ENCODE results near the gene LRRC56. TPM values are rescaled to one million over a fixed set of nuclear protein-coding genes. Genes with fewer than 3 reads are reported as not detected.

The LRRC56 gene
- polyA plus RNA-seq, 3 donors: 0.09 to 0.68 TPM; not detected in 1

DNA sequence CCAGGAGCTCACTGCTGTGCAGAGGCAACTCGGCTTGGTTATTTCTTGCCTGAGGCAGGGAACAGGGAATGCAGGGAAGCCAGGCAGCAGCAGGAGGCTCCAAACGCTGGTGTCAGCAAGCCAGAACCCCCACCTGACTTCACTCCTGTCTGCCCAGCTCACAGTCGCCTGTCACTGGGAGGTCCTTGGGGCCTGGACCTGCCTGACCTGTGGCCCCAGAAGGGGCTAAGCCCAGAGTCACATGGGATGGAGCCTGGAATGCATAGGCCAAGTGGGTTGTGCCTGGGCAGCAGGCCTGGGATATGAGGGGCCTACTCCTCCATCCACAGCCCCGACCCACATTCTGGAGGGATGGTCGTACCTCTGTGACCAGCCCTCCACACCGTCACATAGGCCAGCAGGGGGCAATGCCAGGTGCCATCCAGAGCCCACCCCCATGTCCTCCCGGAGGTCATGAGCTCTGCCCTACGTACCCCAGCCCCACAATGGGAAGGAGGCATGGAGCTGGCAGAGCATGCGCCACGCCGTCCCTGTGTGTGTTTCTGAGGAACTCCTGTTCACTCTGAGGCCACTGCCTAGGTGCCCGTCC, 28.7 kb downstream of the LRRC56 start:
- 83% methylated on average over 7 of the region's 12 CpGs for WGBS (ENCODE audit: insufficient coverage)
- Histone ChIP-seq H3K9ac (ENCODE audit: insufficient read depth, low read length, poor library complexity, severe bottlenecking) (no peak overlapping the region), H3K4me1 (ENCODE audit: control insufficient read depth in 1 of 2, insufficient read depth in 2 of 2, low read length in 2 of 2) (peaks cover 15 to 36% of the 10 kb centered on the region in 2 donors), H4K20me1 (ENCODE audit: insufficient read depth, low read length) (peaks cover 20% of the 10 kb centered on the region), H3K27me3 (ENCODE audit: control insufficient read depth in 2 of 2, insufficient read depth in 2 of 2, low read length in 2 of 2) (peaks cover 0 to 24% of the 10 kb centered on the region in 2 donors), H3K4me3 (replicated peaks in 1 of 3; ENCODE audit: low read depth in 2 of 3, low read length in 3 of 3) (no peak overlapping the region), H3K27ac (ENCODE audit: low read depth in 1 of 2, low read length in 2 of 2) (no peak overlapping the region), H3K36me3 (replicated peaks in 1 of 2; ENCODE audit: control insufficient read depth in 1 of 2, insufficient read depth in 2 of 2, low read length in 2 of 2) (peaks cover 0 to 11% of the 10 kb centered on the region in 2 donors), H3K79me2 (ENCODE audit: insufficient read depth, low read length) (peaks cover 3% of the 10 kb centered on the region), H3K4me2 (replicated peaks; ENCODE audit: extremely low read depth, low read length, poor library complexity, severe bottlenecking) (no peak overlapping the region), H3K9me3 (replicated peaks in 1 of 2; ENCODE audit: control insufficient read depth in 1 of 2, insufficient read depth in 1 of 2, low read length in 2 of 2) (no peaks in the 10 kb centered on the region), H2AFZ (ENCODE audit: insufficient read depth, low read depth, low read length, poor library complexity, severe bottlenecking) (no peak overlapping the region)
- intact Hi-C loops (cut with micrococcal nuclease): no loop called here
- Mint-ChIP-seq H3K9me3 (peaks cover 0 to 13% (median 0%) of the 10 kb centered on the region in 7 donors), H3K4me3 (no peak overlapping the region), H3K4me1 (peaks cover 14% of the 10 kb centered on the region), H3K27me3 (ENCODE audit: low read depth in 3 of 3) (peaks cover 14 to 35% (median 34%) of the 10 kb centered on the region in 3 donors), H3K27ac (no peak overlapping the region), H3K36me3 (peaks cover 5 to 12% of the 10 kb centered on the region in 2 donors)
- no peak for DNase-seq
- TF ChIP-seq, protein P1, sequence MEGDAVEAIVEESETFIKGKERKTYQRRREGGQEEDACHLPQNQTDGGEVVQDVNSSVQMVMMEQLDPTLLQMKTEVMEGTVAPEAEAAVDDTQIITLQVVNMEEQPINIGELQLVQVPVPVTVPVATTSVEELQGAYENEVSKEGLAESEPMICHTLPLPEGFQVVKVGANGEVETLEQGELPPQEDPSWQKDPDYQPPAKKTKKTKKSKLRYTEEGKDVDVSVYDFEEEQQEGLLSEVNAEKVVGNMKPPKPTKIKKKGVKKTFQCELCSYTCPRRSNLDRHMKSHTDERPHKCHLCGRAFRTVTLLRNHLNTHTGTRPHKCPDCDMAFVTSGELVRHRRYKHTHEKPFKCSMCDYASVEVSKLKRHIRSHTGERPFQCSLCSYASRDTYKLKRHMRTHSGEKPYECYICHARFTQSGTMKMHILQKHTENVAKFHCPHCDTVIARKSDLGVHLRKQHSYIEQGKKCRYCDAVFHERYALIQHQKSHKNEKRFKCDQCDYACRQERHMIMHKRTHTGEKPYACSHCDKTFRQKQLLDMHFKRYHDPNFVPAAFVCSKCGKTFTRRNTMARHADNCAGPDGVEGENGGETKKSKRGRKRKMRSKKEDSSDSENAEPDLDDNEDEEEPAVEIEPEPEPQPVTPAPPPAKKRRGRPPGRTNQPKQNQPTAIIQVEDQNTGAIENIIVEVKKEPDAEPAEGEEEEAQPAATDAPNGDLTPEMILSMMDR (IDR thresholded peaks at IDR 0.05): no peak

DNA sequence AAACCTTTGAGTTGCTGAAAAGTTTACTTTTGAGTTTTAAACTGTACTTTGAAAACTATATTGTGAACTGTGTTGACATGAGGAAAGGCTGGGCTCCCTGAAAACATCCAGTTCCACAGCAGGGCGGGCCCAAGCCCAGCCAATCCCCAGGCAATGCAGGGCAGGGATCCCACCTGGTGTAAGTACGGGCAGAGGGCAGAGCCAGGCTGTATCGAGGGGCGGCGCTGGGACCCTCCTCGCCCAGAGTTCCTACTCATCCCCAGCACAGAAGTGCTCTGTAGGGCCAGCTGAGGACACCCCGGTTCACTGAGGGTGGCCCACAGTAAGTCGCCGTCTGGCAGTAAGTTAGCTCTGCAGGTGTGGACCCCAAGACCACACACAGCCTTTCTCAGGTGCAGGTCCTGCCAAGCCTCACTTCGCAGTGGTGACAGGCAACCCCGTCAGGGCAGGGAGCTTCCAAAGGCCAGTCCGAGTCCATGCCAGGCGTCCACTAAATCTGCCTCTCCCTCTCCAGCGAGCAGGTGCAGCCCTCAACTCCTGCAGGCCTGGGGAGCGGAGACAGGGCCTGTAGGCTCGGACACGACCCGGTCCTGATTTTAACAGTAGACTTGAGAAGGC, 29.8 kb downstream of the LRRC56 start:
- DNase-seq: no peak
- Mint-ChIP-seq H3K4me1 (peaks cover 8% of the 10 kb centered on the region), H3K9me3 (peaks cover 0 to 13% (median 0%) of the 10 kb centered on the region in 7 donors), H3K27ac (no peak overlapping the region), H3K36me3 (peaks cover 5 to 12% of the 10 kb centered on the region in 2 donors), H3K4me3 (peak overlapping the region in 1 of 2 donors; percentile 85), H3K27me3 (ENCODE audit: low read depth in 3 of 3) (peaks cover 15 to 43% (median 40%) of the 10 kb centered on the region in 3 donors)
- no peaks in the 10 kb centered on the region for H3K79me2 ChIP-seq (ENCODE audit: insufficient read depth, low read length)
- H2AFZ ChIP-seq (ENCODE audit: insufficient read depth, low read depth, low read length, poor library complexity, severe bottlenecking): no peak overlapping the region
- intact Hi-C loops (cut with micrococcal nuclease): no loop called here
- H3K27ac ChIP-seq (ENCODE audit: low read depth in 1 of 2, low read length in 2 of 2): no peak overlapping the region
- peaks cover 15% of the 10 kb centered on the region for H4K20me1 ChIP-seq (ENCODE audit: insufficient read depth, low read length)
- TF ChIP-seq, protein P1 (IDR thresholded peaks at IDR 0.05): no peak
- no peak overlapping the region for H3K4me3 ChIP-seq (replicated peaks in 1 of 3; ENCODE audit: low read depth in 2 of 3, low read length in 3 of 3)
- no peak overlapping the region for H3K9ac ChIP-seq (ENCODE audit: insufficient read depth, low read length, poor library complexity, severe bottlenecking)
- H3K4me2 ChIP-seq (replicated peaks; ENCODE audit: extremely low read depth, low read length, poor library complexity, severe bottlenecking): no peak overlapping the region
- H3K27me3 ChIP-seq (ENCODE audit: control insufficient read depth in 2 of 2, insufficient read depth in 2 of 2, low read length in 2 of 2): peaks cover 0 to 30% of the 10 kb centered on the region in 2 donors
- H3K4me1 ChIP-seq (ENCODE audit: control insufficient read depth in 1 of 2, insufficient read depth in 2 of 2, low read length in 2 of 2): peaks cover 9 to 25% of the 10 kb centered on the region in 2 donors
- H3K36me3 ChIP-seq (replicated peaks in 1 of 2; ENCODE audit: control insufficient read depth in 1 of 2, insufficient read depth in 2 of 2, low read length in 2 of 2): peaks cover 0 to 11% of the 10 kb centered on the region in 2 donors
- no peaks in the 10 kb centered on the region for H3K9me3 ChIP-seq (replicated peaks in 1 of 2; ENCODE audit: control insufficient read depth in 1 of 2, insufficient read depth in 1 of 2, low read length in 2 of 2)
- 92% methylated on average over 18 of the region's 18 CpGs for WGBS (ENCODE audit: insufficient coverage)
